Esophagus muscularis mucosa (tissue), 4 donors: ENCODE results near the gene SETBP1.

Experiments used
- EP300 ChIP-seq: sonication (generic); formaldehyde crosslinking; IDR thresholded peaks from one replicate; pipeline ENCODE4 v1.6.1; 2017; ENCODE audit warnings: antibody characterized with exemption
- POLR2A ChIP-seq: fragments of 450-650 bp; IDR thresholded peaks from one replicate; pipeline ENCODE4 v1.6.1; 2017; ENCODE audit warnings: antibody characterized with exemption, moderate library complexity, mild to moderate bottlenecking, low read depth
- POLR2AphosphoS5 ChIP-seq, 2 donors: sonication (generic); formaldehyde crosslinking; IDR thresholded peaks; one replicate each; pipeline ENCODE4 v1.6.1; 2017; ENCODE audit warnings: antibody characterized with exemption in 2 of 2
- TF ChIP-seq, protein P1 (sequence below), 3 experiments: fragments of 200-600 bp in 2 of 3; fragments of 450-650 bp in 1 of 3; sonication (generic) in 2 of 3; IDR thresholded peaks; one replicate each; pipeline ENCODE4 v1.5.1; 2017 to 2019; ENCODE audit warnings: antibody characterized with exemption in 3 of 3, mild to moderate bottlenecking in 2 of 3, moderate library complexity in 1 of 3

DNA sequence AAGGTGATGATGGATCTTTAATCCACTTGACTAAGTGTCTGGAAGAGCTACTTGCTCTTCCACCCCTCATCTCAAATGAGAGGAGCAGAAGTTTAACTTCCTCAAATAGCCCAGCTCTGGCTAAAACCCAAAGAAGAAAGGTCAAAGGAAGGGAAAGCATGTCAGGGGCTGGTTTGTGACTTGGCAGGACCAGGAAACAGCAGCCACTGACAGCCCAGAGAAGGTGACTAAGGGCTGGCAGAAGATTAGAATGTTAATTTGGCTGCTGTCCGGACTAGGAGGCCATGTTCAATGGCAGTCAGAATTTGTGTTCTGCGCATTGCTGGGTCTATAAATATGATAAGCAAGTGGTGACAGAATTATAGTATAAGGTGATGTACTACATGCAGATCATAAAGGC lies 386.2 kb downstream of the SETBP1 start:
- TF ChIP-seq, protein P1, sequence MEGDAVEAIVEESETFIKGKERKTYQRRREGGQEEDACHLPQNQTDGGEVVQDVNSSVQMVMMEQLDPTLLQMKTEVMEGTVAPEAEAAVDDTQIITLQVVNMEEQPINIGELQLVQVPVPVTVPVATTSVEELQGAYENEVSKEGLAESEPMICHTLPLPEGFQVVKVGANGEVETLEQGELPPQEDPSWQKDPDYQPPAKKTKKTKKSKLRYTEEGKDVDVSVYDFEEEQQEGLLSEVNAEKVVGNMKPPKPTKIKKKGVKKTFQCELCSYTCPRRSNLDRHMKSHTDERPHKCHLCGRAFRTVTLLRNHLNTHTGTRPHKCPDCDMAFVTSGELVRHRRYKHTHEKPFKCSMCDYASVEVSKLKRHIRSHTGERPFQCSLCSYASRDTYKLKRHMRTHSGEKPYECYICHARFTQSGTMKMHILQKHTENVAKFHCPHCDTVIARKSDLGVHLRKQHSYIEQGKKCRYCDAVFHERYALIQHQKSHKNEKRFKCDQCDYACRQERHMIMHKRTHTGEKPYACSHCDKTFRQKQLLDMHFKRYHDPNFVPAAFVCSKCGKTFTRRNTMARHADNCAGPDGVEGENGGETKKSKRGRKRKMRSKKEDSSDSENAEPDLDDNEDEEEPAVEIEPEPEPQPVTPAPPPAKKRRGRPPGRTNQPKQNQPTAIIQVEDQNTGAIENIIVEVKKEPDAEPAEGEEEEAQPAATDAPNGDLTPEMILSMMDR (IDR thresholded peaks at IDR 0.05), result no peak
- no peak for TF ChIP-seq POLR2A
- no peak for TF ChIP-seq POLR2AphosphoS5 (IDR thresholded peaks at IDR 0.05)
- no peak for TF ChIP-seq EP300
